GM19238 (cell line): ENCODE data around the gene AURKAIP1.
"Not testable (repeated sequence)": the region's sequence is repeated elsewhere in the genome, so short reads cannot be mapped to it uniquely, and the experiment has no call there.

Experiments used
- DNase-seq: peaks from one replicate; pipeline ENCODE4 v3.0.0; 2011; ENCODE audit warnings: low spot score; ENCODE audit not compliant: insufficient read length

The AURKAIP1 gene

DNA sequence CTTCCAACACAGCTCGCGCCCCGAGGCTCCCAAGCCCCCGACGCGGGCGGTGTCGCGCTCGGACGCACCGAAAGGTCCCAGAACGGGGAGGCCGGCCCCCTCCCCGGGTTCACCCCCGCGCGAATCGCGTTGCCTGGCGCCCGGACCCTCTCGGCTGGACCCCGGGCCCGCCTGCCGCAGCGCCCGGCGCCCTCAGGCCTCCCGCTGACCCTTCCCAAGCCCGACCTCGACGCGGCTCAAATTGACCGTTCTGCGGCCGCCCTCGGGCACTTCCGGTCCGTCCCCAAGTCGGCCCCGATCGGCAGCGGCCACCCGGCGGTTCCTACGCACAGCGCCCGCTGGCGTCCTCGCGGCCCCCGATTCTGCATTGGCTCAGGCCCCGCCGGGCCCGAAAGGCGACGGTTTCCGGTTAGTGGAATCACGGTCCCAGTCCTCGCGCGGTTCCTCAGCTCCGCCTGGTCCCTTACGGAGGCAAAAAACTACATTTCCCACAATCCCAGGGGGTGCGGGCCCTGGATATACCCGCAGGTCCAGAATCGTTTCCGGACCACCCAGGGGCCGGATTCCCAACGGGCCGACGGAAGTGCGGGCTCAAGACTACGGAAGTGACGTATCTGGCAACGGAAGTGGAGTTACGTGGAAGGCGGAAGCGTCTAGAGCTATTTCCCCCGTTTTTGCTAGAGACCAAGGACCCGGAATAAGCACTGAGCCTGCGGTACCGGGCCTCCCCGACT, at the start of gene AURKAIP1:
Gene AURKAIP1 (minus strand): TSS at position 279 of the 734 bp plus-strand sequence. CDS start 451 bp downstream, outside the sequence.
- peak; percentile 99 for DNase-seq

GRCh38 chr1:1424707-1425106, 49.7 kb upstream of the AURKAIP1 start:
- no peak for DNase-seq

DNA sequence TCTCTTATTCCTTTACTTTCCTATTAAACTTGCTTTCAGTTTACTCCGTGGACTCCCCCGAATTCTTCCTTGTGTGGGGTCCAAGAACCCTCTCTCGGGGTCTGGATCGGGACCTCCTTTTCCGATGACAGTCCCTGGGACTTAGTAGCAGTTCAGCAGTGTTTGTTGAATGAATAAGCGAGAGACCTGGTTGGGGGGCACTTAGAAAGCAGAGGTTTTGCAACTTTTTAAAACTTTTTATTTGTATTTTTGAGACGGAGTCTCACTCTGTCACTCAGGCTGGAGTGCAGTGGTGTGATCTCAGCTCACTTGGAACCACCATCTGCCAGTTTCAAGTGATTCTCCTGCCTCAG, 48.2 kb upstream of the AURKAIP1 start:
- no peak for DNase-seq

DNA sequence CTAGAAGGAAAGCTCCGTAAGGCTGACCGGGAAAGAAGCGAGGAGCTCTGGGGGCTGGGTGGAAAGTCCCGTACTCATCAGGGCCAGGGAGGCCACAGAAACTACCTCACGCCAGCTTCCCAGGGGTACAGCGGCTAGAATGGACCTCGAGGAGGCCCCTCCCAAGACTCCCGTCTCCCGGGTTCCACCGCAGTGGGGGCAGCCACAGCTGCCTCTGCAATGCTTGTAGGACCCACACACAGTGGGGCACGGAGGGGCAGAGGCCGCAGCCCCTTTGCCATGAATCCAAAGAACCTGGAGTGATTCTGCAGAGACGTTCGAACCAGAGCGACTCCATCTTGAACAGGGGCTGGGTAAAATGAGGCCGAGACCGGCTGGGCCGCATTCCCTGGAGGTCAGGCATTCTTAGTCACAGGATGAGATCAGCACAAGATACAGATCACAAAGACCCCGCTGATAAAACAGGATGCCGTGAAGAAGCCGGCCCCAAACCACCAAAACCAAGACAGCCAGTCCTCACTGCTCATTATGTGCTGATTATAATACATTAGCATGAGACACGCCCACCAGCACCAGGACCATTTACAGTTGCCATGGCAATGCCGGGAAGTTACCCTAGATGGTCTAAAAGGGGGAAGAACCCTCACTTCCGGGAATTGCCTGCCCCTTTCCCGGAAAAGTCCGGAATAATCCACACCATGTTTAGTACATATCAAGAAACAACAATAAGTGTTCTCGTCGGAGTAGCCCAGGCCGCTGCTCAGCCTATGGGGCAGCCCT, 47.6 kb upstream of the AURKAIP1 start:
- no peak for DNase-seq

- no peak for DNase-seq
These were observed 47.0 kb upstream of the AURKAIP1 start for GRCh38 chr1:1421907-1422464.

- DNase-seq: no peak
These were observed 46.3 kb upstream of the AURKAIP1 start, which contains the start of gene ANKRD65 for GRCh38 chr1:1421147-1421906. Gene ANKRD65 (minus strand): TSS chr1:1421276. CDS start chr1:1421005, 271 bp downstream.

- DNase-seq: no peak
These were observed 45.7 kb upstream of the AURKAIP1 start for GRCh38 chr1:1420654-1421141.

DNA sequence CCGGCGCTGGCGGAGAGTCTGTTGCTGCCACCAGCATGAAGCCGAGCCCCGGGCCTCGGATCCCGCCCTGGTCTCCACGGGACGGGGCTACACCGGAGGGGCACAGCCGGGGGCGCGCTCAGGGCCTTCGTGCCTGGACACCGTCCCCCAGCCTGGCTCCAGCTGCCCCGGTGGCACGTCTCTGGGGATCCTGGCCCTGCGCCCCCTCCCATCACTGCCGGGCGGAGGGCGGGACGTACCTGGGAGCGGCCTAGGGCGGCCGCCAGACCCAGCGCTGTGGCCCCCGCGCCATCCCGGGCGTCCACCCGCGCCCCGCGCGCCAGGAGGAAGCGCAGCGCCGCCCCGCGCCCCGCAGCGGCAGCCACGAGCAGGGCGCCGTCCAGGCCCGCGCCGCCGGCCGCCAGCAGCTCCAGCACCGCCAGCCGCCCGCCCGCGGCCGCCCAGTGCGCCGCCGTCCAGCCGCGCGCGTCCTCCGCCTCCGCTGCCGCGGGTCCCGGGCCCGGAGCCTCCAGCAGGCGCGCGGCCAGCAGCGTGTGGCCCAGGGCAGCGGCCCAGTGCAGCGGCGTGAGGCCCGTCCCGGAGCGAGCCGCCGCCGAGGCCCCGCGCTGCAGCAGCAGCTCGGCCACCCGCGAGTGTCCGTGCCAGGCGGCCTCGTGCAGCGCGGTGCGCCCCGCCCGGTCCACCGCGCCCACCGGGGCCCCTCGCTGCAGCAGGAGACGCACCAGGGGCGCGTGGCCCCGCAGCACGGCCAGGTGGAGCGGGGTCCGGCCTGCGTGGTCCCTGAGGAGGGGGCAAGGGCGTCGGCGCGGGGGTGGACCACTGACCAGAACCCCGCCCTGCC, 45.0 kb upstream of the AURKAIP1 start:
- no peak for DNase-seq

- no peak for DNase-seq
These were observed 44.4 kb upstream of the AURKAIP1 start for GRCh38 chr1:1419363-1419812.

DNA sequence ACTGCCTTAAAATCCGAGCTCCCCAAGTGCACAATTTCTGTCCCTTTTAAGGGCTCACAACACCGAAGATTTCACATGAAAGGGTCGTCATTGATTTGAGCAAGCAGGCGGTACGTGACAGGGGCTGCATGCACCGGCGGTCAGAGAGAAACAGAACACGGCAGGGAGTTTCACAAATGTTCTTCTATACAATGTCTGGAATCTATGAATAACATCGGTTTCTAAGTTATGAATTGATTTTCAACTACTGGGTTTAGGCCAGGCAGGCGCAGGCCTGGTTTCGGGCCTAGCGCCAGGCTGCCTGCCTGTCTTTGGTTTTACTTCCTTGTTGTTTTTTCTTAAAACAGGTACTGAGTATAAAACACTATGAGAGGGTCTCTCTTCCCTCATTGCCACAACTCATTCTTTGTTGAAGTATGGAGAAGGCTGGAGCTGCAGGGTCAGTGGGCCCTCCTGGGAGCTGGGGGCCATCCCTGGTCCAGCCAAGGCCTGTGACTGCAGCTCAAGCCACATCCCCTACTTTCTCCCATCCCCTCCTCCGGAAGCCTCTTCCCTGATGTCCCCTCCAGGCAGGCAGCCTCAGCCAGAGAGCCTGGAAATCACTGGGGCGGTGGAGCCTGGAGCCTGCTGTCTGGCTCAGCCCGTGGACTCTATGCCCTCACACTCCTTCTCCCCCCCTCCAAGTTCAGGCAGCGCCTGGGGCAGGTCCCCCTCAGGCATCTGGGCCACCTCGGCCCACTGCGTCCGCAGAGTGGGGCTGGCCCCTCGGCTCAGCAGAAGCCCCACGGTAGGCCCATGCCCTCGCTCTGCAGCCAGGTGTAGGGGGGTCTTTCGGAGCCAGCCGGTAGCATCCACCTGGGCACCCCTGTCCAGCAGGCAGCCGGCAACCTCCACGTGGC, 43.7 kb upstream of the AURKAIP1 start:
- DNase-seq: no peak

GRCh38 chr1:1417825-1418463, 42.9 kb upstream of the AURKAIP1 start:
- DNase-seq: not testable (repeated sequence)

- not testable (repeated sequence) for DNase-seq
These were observed 42.4 kb upstream of the AURKAIP1 start for GRCh38 chr1:1417396-1417795.

- DNase-seq: no peak
These were observed 40.7 kb upstream of the AURKAIP1 start for GRCh38 chr1:1415751-1416150.

GRCh38 chr1:1412311-1412902, 37.4 kb upstream of the AURKAIP1 start:
- DNase-seq: not testable (repeated sequence)

DNA sequence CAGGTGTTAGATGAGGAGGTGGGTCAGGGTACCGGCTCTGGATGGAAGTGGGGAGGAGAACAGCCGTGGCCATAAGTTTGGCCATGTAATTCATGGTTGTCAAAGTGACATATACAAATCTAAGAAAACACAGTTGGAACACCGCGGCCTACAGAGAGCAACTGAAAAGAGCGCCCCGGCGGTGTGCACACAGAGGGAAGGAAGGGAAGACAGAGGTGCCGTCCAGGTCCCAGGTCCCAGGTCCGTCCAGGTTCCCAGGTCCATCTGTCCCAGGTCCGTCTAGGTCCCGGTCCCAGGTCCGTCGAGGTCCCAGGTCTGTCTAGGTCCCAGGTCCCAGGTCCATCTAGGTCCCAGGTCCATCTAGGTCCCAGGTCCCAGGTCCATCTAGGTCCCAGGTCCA, 36.6 kb upstream of the AURKAIP1 start:
- DNase-seq: no peak

- DNase-seq: not testable (repeated sequence)
These were observed 35.2 kb upstream of the AURKAIP1 start for GRCh38 chr1:1410238-1410637.

DNA sequence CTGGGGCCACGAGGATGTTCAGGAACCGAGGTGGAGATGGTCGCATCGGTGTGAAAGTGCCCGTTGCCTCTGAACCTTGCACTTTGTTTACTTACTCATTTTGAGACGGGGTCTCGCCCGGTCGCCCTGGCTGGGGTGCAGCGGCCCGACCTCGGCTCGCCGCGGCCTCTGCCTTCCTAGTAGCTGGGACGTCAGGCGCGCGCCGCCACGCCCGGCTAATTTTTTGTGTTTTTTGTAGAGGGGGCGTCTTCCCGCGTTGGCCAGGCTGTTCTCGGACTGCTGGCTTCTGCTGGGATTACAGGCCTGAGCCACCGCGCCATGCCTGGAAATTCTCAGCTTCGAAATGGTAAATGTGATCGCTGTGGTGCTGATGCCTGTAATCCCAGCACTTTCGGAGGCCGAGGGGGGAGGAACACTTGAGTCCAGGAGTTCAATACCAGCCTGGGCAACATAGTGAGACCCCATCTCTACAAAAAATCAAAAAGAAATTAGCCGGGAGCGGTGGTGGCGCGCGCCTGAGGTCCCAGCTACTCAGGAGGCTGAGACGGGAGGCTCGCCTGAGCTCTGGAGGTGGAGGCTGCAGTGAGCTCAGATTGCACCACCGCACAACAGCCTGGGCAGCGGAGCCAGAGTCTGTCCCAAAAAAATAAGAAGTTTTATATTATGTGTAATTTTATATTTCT, 32.8 kb upstream of the AURKAIP1 start:
- no peak for DNase-seq
